SJSA1 (cell line): Measurements from ENCODE around the gene MAP2K5. TPM values are rescaled to one million over a fixed set of nuclear protein-coding genes. Genes with fewer than 3 reads are reported as not detected.

Experiments used
- DNase-seq, 2 experiments: peaks; one replicate each; pipeline ENCODE4 v3.0.0-alpha.2; 2015 to 2020; ENCODE audit warnings: low spot score in 2 of 2, low read depth in 1 of 2
- H3K27ac ChIP-seq: fragments of 250-450 bp; sonication (Bioruptor Pico); 2 replicates; pipeline ENCODE4 v1.5.1; 2020; ENCODE audit warnings: mild to moderate bottlenecking, moderate library complexity
- H3K27me3 ChIP-seq: fragments of 250-450 bp; sonication (Bioruptor Pico); replicated peaks from 2 replicates; pipeline ENCODE4 v1.5.1; 2020; ENCODE audit warnings: mild to moderate bottlenecking, moderate library complexity
- H3K36me3 ChIP-seq: fragments of 250-450 bp; sonication (Bioruptor Pico); 2 replicates; pipeline ENCODE4 v1.5.1; 2020; ENCODE audit warnings: mild to moderate bottlenecking
- H3K4me1 ChIP-seq: fragments of 250-450 bp; sonication (Bioruptor Pico); replicated peaks from 2 replicates; pipeline ENCODE4 v1.6.1; 2021; ENCODE audit warnings: mild to moderate bottlenecking
- H3K4me3 ChIP-seq: fragments of 250-450 bp; sonication (Bioruptor Pico); 2 replicates; pipeline ENCODE4 v1.5.1; 2020; ENCODE audit warnings: mild to moderate bottlenecking
- H3K9me3 ChIP-seq: fragments of 250-450 bp; sonication (Bioruptor Pico); replicated peaks from 2 replicates; pipeline ENCODE4 v1.5.1; 2020; ENCODE audit warnings: mild to moderate bottlenecking
- total RNA-seq: library from RNA; depleted of rRNA; stranded (reverse); fragments of >200 nt; shearing (Covaris generic); gene quantifications from 2 replicates; pipeline ENCODE4 v1.2.3, GENCODE V29; 2014

MAP2K5 gene
- total RNA-seq, 1 experiment from 2014 or later, result 4.3 TPM

DNA sequence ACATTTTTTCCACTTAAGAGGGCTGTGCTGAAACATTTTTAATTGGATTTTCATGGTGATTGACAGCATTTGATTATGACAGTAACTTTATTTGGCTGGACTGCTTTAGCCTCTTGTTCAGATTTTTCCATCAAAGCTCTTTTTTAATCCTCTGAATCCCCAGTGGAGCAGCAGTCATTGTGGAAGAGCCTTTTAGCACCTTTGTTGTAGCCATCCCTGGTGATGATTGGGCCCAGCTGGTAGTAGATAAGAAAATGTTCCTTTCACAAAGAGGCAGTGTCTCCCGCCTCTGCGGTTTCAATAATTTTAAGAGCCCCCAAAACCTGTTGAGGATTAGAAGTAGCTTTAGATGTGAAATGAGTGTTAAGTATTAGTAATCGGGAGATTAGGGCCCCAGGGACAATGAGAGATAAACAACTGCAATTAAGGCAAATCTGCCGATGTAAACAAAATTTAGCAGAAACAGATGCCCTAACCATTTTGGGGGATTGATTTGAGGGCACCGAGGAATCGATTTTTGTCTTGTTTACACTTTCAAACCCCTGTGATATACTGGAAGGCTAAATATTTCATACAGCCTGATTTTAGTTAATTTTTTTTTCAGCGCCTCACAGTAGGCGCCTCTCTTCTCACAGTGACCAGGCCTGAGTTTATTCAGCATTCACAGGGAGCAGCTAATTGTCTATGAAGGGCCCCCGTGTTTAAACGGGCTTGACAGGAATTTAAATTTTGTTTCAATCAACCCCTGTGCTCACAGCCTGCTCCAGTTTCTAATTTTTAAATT is 239.6 kb downstream of the MAP2K5 start:
- H3K4me1 ChIP-seq, result no peaks in the 10 kb centered on the region
- no peak for DNase-seq
- no peak overlapping the region for H3K4me3 ChIP-seq
- H3K36me3 ChIP-seq, result no peaks in the 10 kb centered on the region
- no peak overlapping the region for H3K27ac ChIP-seq
- H3K27me3 ChIP-seq, result no peaks in the 10 kb centered on the region
- H3K9me3 ChIP-seq, result no peaks in the 10 kb centered on the region

DNA sequence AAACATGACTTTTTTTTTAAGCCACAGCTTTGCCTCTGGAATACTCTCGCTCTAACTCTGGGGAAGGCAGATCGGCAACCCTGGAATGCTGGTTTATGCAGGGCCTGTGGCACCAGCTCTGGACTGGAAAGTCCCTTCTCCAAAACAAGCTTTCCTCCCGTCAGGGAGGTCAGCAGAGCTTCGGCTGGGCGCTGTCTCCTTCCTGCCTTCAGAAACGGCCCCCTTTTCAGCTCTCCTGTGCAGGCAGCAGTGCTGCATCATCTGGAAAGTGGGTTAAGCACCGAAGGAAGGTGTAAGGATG is 240.1 kb downstream of the MAP2K5 start:
- H3K9me3 ChIP-seq, result no peaks in the 10 kb centered on the region
- no peak for DNase-seq
- no peaks in the 10 kb centered on the region for H3K36me3 ChIP-seq
- no peak overlapping the region for H3K4me3 ChIP-seq
- no peaks in the 10 kb centered on the region for H3K4me1 ChIP-seq
- no peak overlapping the region for H3K27ac ChIP-seq
- H3K27me3 ChIP-seq, result no peaks in the 10 kb centered on the region

DNA sequence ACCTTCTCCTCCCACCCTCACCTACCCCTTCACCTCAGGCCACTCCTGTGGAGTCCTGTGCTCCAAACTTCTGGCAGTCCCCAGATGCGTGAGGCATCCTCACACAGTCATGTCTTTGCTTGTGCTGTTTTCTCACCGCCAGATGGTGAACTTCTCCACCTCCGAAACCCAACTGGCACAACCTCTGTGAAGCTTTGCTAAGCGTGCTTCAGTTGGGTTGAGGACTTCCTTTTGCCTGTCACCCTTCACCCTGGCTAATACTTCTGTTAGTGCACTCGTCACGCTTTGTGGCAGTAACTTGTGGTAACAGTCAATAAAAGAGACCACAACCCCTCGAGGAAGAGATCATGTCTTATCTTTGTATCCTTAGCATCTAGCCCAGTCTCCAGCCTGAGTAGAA is 240.8 kb downstream of the MAP2K5 start:
- Histone ChIP-seq H3K27ac (no peak overlapping the region), H3K27me3 (no peaks in the 10 kb centered on the region), H3K9me3 (no peaks in the 10 kb centered on the region), H3K36me3 (no peaks in the 10 kb centered on the region), H3K4me1 (no peaks in the 10 kb centered on the region), H3K4me3 (no peak overlapping the region)
- DNase-seq, result no peak

DNA sequence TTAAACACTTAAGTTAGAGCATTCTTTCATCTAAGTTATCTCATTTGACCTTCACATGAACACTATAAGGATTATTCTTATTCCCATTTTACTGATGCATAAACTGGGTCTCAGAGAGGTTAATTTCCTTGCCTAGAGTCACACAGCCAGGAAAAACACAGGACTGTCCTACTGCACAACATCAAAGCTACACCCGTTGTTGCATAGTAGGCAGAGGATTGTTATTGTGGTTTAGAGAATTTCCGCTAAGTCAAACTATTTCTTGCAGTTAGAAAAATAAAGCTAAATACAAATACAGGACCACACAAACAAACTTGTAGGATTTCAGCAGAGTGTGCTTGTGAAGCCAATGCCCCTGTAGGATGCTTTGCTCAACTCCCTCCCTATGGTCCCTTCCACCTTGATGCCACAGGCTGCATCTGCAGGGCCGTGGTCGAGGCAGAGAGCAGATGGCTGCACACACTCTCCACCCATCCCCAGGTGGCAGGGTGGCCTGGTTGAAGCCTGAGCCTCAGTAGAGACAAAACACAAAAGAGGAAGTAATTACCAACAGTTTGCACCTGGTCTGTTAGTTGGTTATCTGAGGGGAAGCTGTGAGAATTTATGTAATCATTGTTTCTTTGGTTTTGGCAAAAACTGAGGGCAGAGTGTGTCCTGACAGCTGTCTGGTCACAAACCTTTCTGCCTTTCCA is 241.7 kb downstream of the MAP2K5 start:
- no peaks in the 10 kb centered on the region for H3K36me3 ChIP-seq
- no peaks in the 10 kb centered on the region for H3K27me3 ChIP-seq
- H3K9me3 ChIP-seq, result no peaks in the 10 kb centered on the region
- H3K27ac ChIP-seq, result no peak overlapping the region
- no peak overlapping the region for H3K4me3 ChIP-seq
- DNase-seq, result no peak
- no peaks in the 10 kb centered on the region for H3K4me1 ChIP-seq

DNA sequence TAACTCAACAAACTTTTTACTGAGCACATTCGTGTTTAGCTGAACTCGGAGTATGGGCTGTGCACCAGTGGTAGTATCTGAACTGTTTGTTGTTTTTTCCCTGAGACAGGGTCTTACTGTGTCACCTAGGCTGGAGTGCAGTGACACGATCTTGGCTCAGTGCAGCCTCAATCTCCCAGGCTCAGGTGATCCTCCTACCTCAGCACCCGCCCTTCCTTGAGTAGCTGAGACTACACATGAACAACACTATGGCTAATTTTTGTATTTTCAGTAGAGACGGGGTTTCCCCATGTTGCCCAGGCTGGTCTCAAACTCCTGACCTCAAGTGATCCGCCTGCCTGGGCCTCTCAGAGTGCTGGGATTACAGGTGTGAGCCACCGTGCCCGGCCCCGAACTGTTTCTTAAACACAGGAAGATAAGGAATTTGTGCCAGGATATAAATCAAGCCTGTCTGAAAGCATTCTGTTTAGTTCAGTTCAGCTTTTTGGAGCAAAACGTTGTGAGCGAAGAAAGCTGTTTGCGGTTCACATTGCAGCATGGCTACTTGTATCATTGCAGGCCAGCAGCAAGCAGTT is 242.4 kb downstream of the MAP2K5 start:
- Histone ChIP-seq H3K4me3 (no peak overlapping the region), H3K27ac (no peak overlapping the region), H3K4me1 (no peaks in the 10 kb centered on the region), H3K9me3 (no peaks in the 10 kb centered on the region), H3K36me3 (no peaks in the 10 kb centered on the region), H3K27me3 (no peaks in the 10 kb centered on the region)
- DNase-seq, result no peak

DNA sequence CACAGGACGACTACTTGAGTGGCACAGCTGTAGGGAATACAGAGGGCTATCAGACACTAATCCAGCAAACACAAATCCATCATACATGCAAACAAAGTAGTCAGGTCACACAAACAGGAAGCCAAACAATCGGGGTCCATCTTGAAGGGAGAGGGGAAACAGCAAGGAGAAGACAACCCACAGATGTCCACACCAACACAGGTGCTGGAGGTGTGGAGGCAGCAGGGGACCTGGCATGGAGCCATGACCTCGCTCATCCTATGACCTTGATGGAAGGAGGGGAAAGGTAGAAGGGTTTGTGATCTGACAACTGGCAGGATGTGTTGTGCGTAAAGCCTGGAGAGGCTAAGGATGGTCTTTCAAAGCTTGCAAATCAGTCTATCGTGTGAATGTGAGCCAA is 242.9 kb downstream of the MAP2K5 start:
- no peak for DNase-seq
- Histone ChIP-seq H3K27ac (no peak overlapping the region), H3K9me3 (no peaks in the 10 kb centered on the region), H3K4me1 (no peaks in the 10 kb centered on the region), H3K4me3 (no peak overlapping the region), H3K27me3 (no peaks in the 10 kb centered on the region), H3K36me3 (no peaks in the 10 kb centered on the region)

DNA sequence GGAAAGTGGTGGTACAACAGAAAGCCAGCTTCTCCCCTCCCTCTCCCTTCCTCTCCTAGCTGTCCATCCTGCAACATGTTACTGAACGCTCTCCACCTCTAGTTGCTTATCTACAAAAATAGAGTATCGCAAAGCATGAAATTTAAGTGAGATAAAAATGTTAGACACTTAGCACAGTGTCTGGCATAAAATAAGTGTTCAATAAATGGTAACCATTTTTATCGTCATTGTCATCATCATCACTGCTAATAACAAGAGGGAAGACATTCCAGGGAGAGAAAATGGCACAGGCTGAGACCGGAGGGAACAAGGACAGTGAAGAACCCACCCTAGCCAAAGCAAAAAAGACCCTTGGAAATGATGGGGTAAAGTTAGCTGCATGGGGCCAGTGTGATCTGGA is 244.1 kb downstream of the MAP2K5 start:
- H3K4me3 ChIP-seq, result no peak overlapping the region
- DNase-seq, result no peak
- H3K27me3 ChIP-seq, result no peaks in the 10 kb centered on the region
- H3K9me3 ChIP-seq, result no peaks in the 10 kb centered on the region
- H3K36me3 ChIP-seq, result no peaks in the 10 kb centered on the region
- H3K4me1 ChIP-seq, result no peaks in the 10 kb centered on the region
- no peak overlapping the region for H3K27ac ChIP-seq

DNA sequence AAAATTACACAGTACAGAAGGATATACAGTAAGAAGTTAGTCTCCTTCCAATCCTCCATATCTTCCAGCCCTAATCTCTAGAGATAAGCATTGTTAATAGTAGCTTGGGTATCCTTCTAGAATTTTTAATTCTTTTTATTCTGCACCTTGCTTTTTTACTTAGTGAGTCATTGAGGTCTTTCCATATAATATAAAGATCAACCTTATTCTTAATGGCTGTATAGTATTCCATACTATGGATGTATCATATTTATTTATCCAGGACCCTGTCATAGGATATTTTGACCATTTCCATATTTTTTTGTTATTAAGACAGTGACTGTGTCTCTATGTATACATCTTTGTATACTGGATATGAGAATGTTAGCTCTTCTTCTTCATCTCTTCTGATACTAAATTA is 246.5 kb downstream of the MAP2K5 start:
- Histone ChIP-seq H3K36me3 (no peaks in the 10 kb centered on the region), H3K4me1 (no peaks in the 10 kb centered on the region), H3K27me3 (no peaks in the 10 kb centered on the region), H3K9me3 (no peaks in the 10 kb centered on the region), H3K4me3 (no peak overlapping the region), H3K27ac (no peak overlapping the region)
- no peak for DNase-seq

DNA sequence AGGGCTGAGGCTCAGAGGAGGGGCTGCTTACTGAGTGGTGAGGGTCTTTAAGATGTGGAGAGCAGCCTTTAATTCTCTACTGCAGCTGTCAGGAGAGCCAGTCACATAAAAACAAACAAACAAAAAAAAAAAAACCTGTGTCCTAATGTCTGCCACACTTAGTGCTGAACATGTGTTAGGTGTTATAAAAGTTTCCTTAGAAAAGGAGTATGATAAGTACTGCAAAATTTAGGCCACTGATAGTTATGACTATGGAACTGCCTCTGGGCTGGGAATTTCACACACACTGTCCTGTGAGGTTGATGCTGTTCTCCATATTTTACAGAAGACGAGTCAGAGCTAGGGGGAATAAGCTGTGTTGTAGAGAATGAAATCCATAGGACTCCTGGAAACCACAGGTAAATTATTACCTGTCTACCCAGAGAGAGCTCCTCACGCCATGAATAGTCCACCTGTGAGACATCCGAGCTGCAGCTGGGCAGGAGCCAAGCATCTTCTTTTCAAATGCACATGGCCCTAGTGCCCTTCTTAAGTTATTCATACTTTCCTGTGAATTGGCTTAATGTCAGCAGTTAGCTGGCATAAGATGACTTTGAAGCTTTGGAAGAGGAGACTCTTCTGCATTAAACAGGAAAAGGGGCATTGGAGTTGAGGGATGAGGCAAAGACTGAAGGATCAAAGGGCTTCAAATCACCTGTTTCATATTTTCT is 248.3 kb downstream of the MAP2K5 start:
- H3K4me1 ChIP-seq, result no peaks in the 10 kb centered on the region
- DNase-seq, result no peak
- no peak overlapping the region for H3K4me3 ChIP-seq
- no peaks in the 10 kb centered on the region for H3K9me3 ChIP-seq
- H3K27ac ChIP-seq, result no peak overlapping the region
- H3K27me3 ChIP-seq, result no peaks in the 10 kb centered on the region
- H3K36me3 ChIP-seq, result no peaks in the 10 kb centered on the region

DNA sequence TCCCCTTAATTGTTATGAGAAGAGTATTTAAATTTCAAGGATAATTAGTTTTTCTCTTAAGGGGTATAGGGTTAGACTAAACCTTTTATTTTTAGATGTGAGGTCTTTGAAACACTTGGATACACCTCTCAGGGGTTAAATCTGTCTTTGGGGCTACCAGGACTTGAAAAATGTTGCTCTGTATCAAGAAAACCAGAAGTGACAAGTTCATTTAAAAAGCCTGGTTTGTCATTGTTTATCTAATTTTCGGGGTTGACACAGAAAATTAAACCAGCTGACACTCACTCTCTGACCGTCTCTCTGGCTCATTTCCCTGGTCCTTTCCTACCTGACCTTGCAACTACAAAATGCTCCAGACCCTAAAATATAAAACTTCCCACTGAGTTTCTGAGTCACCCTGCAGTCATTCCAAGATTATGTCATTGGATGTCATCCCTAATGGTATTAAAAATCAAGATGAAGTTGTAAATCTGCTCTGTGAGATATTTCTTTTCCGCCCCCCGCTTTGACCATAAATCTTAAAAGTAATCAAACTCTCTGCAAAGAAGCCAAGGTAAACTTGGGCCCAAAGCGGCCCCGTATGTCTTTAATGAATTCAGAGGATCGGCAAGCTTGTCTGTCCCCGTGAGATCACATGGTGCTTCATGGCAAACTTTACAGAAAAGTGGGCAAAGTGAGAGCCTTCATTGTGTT is 249.9 kb downstream of the MAP2K5 start:
- no peak overlapping the region for H3K27ac ChIP-seq
- no peak for DNase-seq
- H3K9me3 ChIP-seq, result no peaks in the 10 kb centered on the region
- H3K27me3 ChIP-seq, result no peaks in the 10 kb centered on the region
- H3K4me3 ChIP-seq, result no peak overlapping the region
- H3K4me1 ChIP-seq, result no peaks in the 10 kb centered on the region
- no peaks in the 10 kb centered on the region for H3K36me3 ChIP-seq

DNA sequence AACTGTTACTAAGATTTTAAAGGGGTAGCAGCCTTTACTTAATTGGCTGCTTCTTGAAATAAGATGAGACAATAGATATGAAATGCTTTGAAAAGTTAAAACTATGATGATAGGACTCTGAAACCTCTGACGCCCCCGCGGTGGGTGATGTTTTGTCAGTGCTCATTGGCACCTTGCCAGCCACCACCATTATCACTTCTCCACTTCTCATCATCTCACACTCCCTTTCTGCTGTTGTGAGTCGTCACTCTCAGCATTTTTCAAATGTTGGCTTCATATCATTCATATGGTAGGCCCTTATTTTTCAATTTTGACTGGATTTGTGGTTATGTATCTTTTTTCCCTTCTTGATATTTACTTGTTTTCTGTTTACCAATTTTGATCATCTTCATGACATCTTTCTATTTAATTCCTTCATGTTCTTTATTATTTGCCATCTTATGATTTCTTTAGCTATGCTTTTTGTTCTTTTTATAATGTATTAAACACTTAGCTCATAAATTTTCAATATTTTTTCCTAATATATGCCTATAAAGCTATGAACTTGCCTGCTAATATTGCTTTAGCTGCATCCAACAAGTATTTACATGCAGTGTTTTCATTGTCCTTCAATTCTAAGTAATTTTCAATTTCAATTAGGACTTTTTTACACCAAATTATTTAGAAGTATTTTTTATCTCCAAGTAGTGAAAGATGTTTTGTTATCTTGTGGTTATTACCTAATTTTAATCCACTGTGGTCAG is 252.5 kb downstream of the MAP2K5 start:
- no peak overlapping the region for H3K27ac ChIP-seq
- no peaks in the 10 kb centered on the region for H3K4me1 ChIP-seq
- no peak for DNase-seq
- no peaks in the 10 kb centered on the region for H3K27me3 ChIP-seq
- no peaks in the 10 kb centered on the region for H3K36me3 ChIP-seq
- no peak overlapping the region for H3K4me3 ChIP-seq
- no peaks in the 10 kb centered on the region for H3K9me3 ChIP-seq

DNA sequence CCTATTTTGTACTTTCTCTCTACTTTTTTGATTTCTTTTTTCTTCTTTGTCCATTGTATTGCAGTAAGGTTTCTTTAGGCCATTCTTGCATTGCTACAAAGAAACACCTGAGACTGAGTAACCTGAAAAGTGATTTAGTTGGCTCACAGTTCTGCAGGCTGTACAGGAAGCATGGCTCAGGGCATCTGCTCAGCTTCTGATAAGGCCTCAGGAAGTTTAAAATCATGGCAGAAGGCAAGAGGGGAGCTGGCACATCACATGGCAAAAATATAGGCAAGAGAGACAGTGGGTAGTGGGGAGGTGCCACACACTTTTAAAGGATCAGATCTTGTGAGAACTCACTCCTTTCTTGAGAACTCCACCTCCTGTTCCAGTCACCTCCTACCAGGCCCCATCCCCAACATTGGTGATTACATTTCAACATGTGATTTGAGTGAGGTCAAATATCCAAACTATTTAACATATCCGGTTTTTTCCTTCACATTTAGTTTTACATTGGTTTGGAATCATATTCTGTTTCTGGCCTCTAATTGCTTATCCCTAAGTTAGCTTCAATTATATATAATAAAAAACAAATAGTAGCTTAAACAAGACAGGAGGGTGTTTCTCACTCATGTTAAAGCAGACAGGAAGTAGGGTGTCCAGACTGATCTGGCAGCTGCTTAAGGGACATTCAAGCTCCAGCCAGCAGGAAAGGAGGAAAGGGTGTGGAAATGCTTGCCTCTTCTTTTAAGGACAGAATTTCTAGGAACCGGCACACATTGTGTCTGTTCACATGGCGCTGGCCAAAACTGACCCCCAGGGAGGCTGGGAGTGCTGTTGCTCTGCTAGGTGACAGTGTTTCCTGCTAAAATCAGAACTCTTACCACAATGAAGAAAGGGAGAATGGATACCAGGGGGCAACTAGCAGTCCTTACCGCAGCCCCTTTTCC is 254.0 kb downstream of the MAP2K5 start:
- no peak for DNase-seq
- H3K27me3 ChIP-seq, result no peaks in the 10 kb centered on the region
- H3K36me3 ChIP-seq, result no peaks in the 10 kb centered on the region
- no peaks in the 10 kb centered on the region for H3K9me3 ChIP-seq
- no peaks in the 10 kb centered on the region for H3K4me1 ChIP-seq
- no peak overlapping the region for H3K27ac ChIP-seq
- no peak overlapping the region for H3K4me3 ChIP-seq
